HG02840 (cell line): Measurements from ENCODE around the gene ZDHHC11.
"Not testable (repeated sequence)": the region's sequence is repeated elsewhere in the genome, so short reads cannot be mapped to it uniquely, and the experiment has no call there.

Source experiments
- ATAC-seq: cut with Tn5 transposase; IDR thresholded peaks from one replicate; pipeline ENCODE4 v1.9.1; 2021; ENCODE audit warnings: mild to moderate bottlenecking, moderate library complexity, moderate number of reproducible peaks; ENCODE audit not compliant: unreplicated experiment, low FRiP score

ZDHHC11 gene

DNA sequence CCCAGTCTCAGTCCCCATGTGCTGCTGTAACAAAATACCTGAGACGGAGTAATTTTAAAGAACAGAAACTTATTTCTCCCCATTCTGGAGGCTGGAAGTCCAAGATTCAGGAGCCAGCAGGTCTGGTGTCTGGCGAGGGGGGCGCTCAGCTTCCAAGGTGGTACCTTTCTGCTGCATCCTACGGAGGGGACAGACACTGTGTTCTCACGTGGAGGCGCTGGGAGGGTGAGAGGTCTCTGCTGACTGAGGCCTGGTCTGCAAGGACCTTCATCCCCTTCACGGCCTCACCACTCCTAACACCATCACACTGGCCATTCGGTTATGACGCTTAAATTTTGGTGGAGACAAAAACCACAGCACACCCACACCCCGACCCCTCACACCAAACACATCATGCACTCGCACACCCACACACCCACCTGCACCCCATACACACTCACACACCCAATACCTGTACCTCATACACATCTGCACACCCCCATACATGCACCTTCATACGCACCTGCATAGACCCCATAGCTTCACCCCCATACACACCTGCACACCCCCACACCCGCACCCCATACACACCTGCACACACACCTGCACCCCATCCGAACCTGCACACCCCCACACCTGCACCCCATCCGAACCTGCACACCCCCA, 9.8 kb upstream of the ZDHHC11 start:
- no peak for ATAC-seq

DNA sequence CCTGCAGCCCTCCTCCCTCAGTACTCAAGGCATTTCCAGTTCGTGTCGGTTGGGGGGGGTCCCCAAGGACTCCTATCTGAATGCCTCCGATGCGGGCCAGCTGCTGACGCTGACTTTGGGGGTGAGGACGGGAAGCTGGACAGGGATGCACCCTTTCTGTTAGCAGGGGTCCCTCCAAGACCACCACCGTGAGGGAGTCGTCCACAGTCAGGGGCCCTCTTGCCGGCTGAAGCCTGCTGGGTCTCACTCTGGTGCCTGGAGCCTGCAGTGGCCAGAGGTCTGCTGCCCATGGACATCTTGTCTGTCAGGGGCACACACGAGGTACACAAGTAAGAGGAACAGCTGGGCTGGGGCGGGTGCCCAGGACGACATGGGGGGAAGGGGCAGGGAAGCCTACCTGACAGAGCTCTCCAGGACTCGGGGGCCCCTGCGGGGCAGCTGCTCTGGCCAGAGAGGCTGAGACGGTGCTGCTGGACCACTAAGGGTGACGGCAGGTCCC, 9.1 kb upstream of the ZDHHC11 start:
- no peak for ATAC-seq

DNA sequence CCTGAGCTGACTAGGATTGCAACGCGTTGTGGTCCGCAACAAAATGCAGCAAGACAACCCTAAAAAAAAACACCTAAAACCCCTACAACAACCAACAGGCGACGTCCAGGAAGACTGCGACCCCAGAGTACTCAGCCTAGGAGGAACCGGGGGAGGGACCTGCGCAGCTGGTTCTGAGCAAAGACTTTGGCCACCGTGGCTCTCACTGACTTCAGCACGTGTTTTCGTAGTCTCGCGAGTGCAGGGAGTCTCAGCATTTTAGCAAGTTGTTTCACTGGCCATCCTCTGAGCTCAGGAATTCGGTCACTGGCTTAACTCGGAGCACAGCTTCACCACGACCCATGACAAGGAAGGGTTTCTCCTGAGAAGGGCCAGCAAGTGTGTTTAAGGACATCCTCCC, 8.6 kb upstream of the ZDHHC11 start:
- ATAC-seq = no peak

DNA sequence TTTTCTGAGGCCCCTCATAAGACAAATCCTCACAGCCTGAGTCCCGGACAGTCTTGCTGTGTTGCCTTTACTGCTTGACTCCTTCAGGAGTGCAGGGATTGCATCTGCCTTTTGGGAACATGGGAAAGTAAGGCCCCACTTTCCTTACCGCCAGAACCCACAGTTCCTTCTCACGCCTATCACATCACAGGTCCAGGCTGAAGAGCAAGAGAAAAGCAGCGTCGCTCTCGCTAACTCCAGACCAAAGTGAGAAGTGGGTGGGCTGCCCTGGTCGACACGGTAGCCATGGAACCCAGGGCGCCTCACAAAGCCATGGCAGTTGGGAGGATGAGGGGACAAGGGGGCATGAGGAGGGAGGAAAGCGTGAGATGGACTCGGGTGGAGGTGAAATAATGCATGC, 7.9 kb upstream of the ZDHHC11 start:
- no peak for ATAC-seq

DNA sequence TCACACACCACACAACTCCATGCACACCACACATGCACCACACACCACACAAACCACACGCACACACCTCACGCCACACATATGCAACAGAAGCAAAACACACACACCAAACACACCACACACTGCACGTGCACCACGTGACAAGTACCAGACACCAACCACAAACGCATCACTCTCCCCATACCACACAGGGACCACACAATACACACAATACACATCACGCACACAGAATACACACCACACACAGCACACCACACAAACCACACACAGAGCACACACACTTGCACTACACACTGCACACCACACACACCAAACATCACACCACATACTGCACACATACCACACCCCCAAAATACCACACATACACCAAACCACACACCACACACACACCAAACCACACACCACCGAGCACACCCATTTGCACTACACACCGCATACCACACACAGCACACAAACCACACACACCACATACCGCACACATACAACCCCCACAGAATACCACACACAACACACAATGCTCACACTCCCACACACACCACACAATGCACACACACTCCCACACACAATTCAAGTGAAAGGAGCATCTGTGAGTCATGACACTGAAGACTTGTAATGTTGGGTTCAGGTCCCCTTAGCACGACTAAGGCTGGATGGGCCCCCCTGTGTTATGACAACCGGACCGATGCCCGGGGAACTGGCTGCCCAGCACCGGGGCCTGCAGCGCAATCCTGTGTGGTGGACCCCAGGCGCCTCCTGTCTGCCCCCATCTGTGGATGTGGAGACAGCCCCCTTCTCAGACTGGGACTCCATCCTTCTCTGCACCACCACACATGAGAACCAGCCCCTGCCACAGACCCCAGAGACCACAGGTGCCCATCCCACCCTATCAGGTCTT, 6.0 kb upstream of the ZDHHC11 start:
- no peak for ATAC-seq

DNA sequence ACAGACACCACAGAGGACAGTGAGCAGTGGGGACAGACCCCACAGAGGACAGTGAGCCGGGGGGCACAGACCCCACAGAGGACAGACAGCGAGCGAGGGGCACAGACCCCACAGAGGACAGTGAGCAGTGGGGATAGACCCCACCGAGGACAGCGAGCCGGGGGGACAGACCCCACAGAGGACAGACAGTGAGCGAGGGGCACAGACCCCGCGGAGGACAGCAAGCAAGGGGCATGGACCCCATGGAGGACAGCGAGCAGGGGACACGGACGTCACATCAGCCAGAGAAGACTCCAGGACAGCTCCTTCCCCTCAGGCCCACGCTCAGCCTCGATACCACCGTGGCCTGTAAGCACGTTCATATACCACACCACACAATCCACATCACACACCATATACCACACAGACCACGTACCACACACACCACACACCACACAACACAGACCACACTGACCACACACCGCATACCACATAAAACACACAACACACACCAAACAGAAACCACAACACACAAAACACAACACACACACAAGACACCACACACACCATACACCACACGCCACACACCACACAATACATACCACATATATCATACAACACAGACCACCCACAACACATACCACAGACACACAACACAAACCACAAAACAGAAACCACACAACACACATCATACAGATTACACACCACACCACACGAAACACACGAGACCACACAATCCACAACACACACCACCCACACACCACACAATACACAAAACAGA, 5.2 kb upstream of the ZDHHC11 start:
- ATAC-seq = no peak

DNA sequence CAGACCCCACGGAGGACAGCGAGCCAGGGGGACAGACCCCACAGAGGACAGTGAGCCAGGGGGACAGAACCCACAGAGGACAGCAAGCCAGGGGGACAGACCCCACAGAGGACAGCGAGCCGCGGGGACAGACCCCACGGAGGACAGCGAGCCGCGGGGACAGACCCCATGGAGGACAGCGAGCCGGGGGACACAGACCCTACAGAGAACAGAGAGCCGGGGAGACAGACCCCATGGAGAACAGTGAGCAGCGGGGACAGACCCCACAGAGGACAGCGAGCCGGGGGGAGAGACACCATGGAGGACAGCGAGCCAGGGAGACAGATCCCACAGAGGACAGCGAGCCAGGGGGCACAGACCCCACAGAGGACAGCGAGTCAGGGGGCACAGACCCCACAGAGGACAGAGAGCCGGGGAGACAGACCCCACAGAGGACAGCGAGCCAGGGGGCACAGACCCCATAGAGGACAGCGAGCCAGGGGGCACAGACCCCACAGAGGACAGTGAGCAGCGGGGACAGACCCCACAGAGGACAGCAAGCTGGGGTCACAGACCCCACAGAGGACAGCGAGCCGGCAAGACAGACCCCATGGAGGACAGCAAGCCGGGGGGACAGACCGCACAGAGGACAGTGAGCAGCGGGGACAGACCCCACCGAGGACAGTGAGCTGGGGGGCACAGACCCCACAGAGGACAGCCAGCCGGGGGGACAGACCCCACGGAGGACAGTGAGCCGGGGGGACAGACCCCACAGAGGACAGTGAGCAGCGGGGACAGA, 4.4 kb upstream of the ZDHHC11 start:
- ATAC-seq = no peak

DNA sequence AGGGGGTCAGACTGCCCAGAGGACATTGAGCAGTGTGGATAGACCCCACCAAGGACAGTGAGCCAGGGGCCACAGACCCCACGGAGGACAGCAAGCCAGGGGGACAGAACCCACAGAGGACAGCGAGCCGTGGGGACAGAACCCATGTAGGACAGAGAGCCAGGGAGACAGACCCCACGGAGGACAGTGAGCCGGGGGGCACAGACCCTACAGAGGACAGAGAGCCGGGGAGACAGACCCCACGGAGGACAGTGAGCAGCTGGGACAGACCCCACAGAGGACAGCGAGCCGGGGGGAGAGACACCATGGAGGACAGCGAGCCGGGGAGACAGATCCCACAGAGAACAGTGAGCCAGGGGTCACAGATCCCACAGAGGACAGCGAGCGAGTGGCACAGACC, 3.4 kb upstream of the ZDHHC11 start:
- ATAC-seq = no peak

DNA sequence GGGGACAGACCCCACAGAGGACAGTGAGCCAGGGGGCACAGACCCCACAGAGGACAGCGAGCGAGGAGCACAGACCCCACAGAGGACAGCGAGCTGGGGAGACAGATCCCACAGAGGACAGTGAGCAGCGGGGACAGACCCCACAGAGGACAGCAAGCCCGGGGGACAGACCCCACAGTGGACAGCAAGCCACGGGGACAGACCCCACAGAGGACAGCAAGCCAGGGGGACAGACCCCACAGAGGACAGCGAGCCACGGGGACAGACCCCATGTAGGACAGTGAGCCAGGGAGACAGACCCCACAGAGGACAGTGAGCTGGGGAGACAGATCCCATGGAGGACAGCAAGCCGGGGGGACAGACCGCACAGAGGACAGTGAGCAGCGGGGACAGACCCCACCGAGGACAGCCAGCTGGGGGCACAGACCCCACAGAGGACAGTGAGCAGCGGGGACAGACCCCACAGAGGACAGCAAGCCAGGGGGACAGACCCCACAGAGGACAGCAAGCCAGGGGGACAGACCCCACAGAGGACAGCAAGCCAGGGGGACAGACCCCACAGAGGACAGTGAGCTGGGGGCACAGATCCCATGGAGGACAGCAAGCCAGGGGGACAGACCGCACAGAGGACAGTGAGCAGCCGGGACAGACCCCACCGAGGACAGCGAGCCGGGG, 2.8 kb upstream of the ZDHHC11 start:
- ATAC-seq = not testable (repeated sequence)

DNA sequence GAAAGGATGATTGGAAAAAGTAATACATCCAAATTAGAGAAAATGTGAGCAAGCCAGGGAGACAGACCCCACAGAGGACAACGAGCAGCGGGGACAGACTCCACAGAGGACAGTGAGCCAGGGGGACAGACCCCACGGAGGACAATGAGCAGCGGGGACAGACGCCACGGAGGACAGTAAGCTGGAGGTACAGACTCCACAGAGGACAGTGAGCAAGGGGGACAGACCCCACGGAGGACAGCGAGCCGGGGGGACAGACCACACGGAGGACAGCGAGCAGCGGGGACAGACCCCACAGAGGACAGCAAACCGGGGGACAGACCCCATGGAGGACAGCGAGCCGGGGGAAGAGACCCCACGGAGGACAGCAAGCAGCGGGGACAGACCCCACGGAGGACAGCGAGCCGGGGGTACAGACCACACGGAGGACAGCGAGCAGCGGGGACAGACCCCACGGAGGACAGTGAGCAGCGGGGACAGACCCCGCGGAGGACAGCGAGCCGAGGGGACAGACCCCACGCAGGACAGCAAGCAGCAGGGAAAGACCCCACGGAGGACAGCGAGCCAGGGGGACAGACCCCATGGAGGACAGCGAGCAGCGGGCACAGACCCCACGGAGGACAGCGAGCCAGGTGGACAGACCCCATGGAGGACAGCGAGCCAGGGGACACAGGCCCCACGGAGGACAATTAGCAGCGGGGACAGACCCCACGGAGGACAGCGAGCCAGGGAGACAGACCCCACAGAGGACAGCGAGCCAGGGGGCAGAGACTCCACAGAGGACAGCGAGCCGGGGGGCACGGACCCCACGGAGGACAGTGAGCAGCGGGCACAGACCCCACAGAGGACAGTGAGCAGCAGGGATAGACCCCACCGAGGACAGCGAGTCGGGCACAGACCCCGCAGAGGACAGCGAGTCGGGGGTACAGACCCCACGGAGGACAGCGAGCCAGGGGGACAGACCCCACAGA, 1.9 kb upstream of the ZDHHC11 start:
- ATAC-seq = no peak

DNA sequence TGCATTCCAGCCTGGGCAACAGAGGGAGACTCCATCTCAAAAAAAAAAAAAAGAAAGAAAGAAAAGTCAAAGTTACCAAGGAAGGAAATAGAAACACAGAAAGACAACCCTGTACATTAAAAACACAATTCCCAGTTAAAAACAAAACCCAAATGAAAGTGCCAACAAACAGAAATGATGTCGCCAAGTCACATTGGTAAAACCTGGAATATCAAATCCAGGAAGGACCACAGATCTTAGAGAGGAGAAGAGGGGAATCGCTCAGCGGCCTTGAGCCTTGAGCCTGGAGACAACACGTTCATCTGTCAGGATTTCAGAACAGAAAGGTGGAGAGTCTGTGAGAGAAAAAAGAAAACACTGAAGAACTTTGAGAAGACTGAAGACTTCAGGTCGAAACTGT, 1.2 kb upstream of the ZDHHC11 start:
- ATAC-seq = no peak

DNA sequence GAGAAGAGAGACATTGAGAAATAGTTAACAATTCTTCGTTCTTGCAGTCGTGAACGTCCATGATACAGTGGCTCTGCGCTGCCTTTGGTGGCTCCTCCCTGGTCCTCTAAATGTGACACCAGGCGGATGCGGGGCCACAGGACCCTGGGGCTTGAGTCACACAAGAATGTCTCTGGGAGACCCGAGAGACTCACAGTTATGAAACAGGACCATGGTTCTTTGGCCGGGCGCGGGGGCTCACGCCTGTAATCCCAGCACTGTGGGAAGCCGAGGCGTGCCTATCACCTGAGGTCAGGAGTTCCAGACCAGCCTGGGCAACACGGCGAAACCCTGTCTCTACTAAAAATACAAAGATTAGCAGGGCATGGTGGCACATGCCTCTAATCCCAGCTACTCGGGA, 767 bp upstream of the ZDHHC11 start:
- no peak for ATAC-seq

DNA sequence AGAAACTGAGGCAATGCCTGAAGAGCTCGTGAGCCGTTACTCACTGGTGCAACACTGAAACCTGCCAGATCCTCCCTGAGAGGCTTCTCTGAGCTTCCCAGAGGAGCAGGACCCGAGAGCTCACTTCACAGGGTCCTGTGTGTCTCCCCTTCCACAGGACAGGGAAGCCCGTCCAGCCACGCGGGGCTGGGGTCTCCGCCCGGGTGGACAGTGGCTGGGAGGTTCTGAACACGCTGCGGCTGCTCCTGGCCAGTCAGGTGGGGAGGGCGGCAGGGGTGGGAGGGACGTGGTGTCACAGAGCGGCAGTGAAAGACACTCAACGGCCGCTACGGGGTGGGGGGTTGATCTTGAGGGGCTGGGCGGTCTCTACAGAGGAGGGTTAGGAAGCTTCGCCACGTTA, 290 bp upstream of the ZDHHC11 start:
- ATAC-seq = no peak

DNA sequence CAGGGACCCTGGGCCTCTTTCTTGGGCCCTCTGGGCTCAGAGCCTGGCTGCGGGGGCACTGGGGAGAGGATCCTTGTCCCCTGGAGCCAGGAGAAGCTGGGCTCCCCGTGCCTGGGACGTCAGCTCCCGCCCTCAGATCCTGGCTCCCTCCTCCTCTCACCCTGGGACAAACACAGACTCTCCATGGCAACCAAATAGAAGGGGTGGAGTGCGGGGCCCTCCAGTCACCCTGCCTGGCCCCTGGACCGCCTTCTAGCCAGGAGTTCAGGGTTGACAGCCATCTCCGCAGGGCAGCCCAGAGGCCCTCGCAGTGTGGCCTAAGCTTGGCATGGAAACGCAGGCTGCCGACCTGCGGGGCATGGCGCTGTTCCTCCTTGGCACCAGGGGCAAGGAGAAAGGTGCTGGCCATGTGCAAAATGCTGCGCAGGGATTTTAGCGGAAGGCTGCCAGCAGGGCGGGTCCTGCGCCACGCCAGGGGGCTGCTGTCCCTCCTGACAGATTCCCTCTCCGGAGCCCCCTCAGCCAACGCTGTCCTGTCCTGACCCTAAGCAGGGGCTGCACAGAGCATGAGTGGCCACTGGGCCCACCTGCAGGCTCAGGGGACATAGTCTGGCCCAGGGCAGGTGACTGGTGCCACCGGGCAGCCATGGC, 1.0 kb downstream of the ZDHHC11 start:
- ATAC-seq = no peak

DNA sequence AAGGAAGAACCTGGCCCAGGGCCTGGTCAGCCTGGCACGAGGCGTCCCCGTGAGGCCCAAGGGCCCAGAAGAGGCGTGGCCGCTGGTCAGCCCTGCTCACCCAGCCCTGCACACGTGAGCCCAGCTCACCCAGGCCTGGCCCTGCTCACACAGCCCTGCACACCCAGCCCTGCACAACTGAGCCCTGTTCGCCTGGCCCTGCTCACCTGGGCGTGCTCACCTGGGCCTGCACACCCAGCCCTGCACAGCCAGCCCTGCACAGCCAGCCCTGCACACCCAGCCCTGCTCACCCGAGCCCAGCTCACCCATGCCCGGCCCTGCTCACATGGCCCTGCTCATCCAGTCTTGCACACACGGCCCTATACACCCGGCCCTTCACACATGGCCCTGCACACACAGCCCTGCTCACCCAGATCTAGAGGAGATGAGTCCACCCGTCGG, 2.1 kb downstream of the ZDHHC11 start:
- no peak for ATAC-seq

DNA sequence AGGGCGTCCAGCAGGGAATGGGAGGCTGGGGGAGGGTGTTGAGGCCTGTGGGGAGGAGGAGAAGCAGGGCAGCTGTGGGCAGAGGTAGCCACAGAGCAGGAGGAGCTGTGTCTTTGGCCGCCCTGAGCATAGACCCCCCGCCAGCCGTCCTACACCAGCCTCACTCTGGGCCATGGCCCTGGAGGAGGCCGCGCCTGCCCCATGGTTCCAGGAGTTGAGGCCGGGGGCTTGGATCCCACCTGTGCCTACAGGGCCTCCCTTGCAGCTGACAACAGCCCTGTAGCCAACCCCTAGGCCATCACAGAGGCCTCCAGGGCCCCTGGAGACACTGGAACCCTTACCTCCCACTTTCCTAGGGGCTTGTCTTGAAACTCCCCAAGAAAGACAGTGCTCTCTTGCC, 3.0 kb downstream of the ZDHHC11 start:
- not testable (repeated sequence) for ATAC-seq

DNA sequence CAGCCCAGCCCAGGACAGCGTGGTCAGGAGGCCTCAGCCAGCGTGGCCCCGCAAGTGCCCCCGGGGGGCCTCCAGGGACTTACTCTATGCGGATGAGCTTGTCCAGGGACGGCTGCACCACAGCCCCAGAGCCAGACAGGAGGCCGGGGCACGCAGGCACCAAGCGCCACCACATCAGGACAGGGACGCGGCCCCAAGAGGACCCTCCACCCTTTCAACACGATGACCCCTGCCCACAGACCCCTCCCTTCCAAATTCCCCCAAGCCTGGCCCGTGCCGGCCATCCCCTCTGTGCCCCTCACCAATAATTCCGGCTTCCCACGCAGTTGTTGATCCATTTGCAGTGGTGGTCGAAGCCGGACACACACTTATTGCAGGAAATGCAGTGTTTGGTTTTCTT, 3.6 kb downstream of the ZDHHC11 start:
- ATAC-seq = not testable (repeated sequence)

DNA sequence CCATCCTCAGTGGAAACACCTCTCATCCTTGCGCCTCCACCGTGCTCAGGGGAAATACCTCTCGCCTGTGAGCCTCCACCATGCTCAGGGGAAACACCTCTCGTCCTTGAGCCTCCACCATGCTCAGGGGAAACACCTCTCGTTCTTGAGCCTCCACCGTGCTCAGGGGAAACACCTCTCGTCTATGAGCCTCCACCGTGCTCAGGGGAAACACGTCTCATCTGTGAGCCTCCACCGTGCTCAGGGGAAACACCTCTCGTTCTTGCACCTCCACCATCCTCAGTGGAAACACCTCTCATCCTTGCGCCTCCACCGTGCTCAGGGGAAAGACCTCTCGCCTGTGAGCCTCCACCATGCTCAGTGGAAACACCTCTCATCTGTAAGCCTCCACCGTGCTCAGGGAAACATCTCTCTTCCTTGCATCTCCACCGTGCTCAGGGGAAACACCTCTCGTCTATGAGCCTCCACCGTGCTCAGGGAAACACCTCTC, 4.1 kb downstream of the ZDHHC11 start:
- ATAC-seq = not testable (repeated sequence)
